GM13976 (cell line): ENCODE results near the gene ZNF335.

Source experiments
- DNase-seq: peaks from one replicate; pipeline ENCODE4 v3.0.0; 2012; ENCODE audit warnings: low spot score
- in situ Hi-C: fragments of 300-500 bp; cut with MboI; formaldehyde crosslinking; loops from one replicate; pipeline ENCODE4 v1.12.0; 2022; ENCODE audit warnings: low sequenced_read_pairs, mixed read lengths, inconsistent platforms; ENCODE audit not compliant: unreplicated experiment
- TF ChIP-seq, protein P1 (sequence below): IDR thresholded peaks from 2 replicates; pipeline ENCODE4 v1.5.1; 2012; ENCODE audit warnings: borderline replicate concordance, mild to moderate bottlenecking; ENCODE audit not compliant: insufficient read depth; ENCODE audit errors: extremely low read depth, missing control alignments, control extremely low read depth

ZNF335 gene, protein sequence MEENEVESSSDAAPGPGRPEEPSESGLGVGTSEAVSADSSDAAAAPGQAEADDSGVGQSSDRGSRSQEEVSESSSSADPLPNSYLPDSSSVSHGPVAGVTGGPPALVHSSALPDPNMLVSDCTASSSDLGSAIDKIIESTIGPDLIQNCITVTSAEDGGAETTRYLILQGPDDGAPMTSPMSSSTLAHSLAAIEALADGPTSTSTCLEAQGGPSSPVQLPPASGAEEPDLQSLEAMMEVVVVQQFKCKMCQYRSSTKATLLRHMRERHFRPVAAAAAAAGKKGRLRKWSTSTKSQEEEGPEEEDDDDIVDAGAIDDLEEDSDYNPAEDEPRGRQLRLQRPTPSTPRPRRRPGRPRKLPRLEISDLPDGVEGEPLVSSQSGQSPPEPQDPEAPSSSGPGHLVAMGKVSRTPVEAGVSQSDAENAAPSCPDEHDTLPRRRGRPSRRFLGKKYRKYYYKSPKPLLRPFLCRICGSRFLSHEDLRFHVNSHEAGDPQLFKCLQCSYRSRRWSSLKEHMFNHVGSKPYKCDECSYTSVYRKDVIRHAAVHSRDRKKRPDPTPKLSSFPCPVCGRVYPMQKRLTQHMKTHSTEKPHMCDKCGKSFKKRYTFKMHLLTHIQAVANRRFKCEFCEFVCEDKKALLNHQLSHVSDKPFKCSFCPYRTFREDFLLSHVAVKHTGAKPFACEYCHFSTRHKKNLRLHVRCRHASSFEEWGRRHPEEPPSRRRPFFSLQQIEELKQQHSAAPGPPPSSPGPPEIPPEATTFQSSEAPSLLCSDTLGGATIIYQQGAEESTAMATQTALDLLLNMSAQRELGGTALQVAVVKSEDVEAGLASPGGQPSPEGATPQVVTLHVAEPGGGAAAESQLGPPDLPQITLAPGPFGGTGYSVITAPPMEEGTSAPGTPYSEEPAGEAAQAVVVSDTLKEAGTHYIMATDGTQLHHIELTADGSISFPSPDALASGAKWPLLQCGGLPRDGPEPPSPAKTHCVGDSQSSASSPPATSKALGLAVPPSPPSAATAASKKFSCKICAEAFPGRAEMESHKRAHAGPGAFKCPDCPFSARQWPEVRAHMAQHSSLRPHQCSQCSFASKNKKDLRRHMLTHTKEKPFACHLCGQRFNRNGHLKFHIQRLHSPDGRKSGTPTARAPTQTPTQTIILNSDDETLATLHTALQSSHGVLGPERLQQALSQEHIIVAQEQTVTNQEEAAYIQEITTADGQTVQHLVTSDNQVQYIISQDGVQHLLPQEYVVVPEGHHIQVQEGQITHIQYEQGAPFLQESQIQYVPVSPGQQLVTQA (N-terminal part only)

DNA sequence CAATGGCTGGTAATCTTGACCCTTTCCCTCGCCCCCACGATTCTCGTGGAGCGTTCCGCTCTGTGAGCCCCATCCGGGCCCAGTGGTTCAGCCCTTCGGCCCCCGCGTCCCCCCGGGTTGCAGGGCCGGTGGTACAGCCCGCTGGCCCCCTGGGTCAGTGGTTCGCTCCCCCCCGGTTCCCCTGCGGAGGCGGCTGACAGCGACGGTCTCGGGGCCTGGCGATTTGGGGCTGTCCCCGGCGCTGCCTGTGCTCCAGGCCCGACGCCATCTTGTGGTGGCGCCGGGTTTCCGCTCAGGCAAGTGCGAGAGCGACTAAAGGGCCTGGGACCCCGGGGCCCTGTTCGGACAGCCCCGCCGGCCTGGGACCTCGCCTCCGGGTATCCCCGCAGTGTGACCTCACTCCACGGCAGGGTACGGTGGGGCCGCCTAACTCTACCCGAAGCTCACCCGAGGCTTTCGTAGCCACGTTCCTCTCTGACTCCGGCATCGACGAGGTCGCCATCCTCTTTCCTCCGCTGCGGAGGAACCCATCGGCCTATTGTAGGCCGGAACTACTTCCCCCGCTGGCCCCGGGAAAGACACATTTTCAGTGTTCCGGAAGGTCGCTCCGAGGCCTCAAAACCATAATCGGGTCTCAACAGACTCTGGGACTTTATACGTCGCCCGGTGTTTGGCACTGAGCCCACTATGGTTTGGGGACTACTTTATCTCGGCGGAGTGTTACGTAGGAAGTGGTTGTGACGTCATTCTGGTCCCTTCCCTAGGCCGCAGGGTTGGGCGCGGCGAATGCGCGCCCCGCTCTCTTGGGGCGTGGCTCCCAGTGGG is at the start of gene ZNF335:
TSS of gene ZNF335 (minus strand) at position 529 of the 825 bp plus-strand sequence. CDS start 793 bp downstream, outside the sequence.
- DNase-seq = peak; percentile 100
- TF ChIP-seq, protein P1, sequence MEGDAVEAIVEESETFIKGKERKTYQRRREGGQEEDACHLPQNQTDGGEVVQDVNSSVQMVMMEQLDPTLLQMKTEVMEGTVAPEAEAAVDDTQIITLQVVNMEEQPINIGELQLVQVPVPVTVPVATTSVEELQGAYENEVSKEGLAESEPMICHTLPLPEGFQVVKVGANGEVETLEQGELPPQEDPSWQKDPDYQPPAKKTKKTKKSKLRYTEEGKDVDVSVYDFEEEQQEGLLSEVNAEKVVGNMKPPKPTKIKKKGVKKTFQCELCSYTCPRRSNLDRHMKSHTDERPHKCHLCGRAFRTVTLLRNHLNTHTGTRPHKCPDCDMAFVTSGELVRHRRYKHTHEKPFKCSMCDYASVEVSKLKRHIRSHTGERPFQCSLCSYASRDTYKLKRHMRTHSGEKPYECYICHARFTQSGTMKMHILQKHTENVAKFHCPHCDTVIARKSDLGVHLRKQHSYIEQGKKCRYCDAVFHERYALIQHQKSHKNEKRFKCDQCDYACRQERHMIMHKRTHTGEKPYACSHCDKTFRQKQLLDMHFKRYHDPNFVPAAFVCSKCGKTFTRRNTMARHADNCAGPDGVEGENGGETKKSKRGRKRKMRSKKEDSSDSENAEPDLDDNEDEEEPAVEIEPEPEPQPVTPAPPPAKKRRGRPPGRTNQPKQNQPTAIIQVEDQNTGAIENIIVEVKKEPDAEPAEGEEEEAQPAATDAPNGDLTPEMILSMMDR = peak; percentile 28
- in situ Hi-C loops = no loop called here

DNA sequence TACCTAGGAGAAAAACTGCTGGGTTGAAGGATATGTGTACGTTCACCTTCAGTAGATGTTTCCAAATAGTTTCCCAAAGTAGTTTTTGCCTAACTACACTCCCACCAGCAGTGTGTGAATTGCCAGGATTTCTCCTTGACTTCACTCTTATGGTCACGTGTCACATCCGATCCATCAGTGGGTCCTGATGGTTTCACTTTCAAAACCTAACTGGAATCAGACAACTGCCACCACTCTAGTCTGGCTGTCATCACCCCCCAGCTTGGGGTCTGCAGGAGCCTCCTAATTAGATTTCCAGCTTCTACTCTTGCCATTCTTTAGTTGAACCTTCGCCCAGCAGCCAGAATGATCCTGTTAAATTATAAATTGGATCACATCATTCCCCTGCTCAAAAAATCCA is 48.6 kb upstream of the ZNF335 start:
- TF ChIP-seq, protein P1 = no peak
- in situ Hi-C loops = no loop called here
- no peak for DNase-seq

DNA sequence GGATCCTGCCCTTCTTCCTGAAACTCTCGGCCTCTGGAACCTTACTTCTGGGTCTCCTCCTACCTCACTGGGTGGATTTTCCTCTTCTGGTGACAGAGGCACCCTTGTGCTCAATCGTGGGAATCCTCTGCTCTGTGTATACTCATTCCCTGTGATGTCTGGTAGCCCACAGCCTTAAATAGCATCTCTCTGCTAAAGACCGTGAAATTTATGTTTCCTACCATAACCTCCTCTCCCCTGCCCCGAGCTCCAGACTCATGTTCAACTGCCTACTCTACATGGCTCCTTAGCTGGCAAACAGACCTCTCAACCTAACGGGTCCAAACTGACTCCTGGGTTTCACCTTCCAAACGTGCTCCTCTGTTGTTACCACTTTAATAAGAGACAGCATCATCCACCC is 46.6 kb upstream of the ZNF335 start:
- TF ChIP-seq, protein P1 = no peak
- DNase-seq = no peak
- in situ Hi-C loops = no loop called here

DNA sequence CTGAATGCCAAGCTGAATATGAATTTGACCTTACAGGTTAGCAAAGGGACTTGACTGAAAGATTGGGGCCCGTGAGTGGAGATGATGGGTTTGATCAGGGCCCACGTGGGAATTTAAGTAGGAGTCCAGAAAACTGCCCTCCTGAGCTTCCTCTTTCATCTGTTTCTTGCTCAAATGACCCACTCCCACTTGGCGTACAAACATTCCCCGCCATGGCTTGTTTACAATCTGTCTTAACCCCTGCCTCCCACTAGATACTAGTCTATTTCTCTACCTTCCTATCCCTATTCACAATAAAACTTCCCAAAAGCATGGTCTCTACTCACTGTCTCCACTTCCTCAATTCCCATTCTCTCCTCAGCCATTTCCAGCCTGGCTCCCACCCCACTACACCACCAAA is 46.1 kb upstream of the ZNF335 start:
- TF ChIP-seq, protein P1 = no peak
- in situ Hi-C loops = no loop called here

DNA sequence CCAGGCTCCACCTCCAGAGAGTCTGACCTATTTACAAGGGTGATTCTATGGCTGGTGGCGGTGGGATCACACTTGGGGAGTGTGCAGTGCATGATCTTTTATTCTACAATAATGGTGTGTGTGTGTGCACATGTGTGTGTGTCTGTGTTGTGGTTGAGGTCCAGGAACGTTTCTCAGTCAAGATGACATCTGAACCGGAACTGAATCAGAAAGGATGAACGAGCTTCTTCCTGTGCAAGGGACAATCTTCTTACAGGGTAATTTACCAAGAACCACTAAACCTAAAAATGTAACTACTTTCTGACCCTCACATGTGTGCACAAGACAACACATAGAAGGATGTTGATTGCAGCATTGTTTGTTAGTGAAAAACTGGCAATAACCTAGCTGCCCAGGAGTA is 45.3 kb upstream of the ZNF335 start:
- in situ Hi-C loops = no loop called here
- TF ChIP-seq, protein P1 = no peak
- no peak for DNase-seq

More for the DNA sequence above, 46.1 kb upstream of the ZNF335 start:
- no peak for DNase-seq
